ENCODE measurements around the gene SCFD2.
"Not testable (repeated sequence)": the region's sequence is repeated elsewhere in the genome, so short reads cannot be mapped to it uniquely, and the experiment has no call there.

GRCh38 chr4:53032908-53033307 lies 333.0 kb downstream of the SCFD2 start:
- TF ChIP-seq EP300 (IDR thresholded peaks at IDR 0.05); USF2 (IDR thresholded peaks at IDR 0.05); POLR2A (IDR thresholded peaks at IDR 0.05; ENCODE audit: low read length): not testable (repeated sequence)
